Suprapubic skin (tissue), 4 donors: Measurements from ENCODE around the gene ETV3L.

Experiments used
- CTCF ChIP-seq, 2 donors: fragments of 200-600 bp in 1 of 2; fragments of 450-650 bp in 1 of 2; sonication (generic) in 1 of 2; IDR thresholded peaks; one replicate each; pipeline ENCODE4 v1.5.1; 2016 to 2019; ENCODE audit warnings: antibody characterized with exemption in 2 of 2, mild to moderate bottlenecking in 1 of 2, moderate library complexity in 1 of 2
- EP300 ChIP-seq: sonication (generic); formaldehyde crosslinking; IDR thresholded peaks from one replicate; pipeline ENCODE4 v1.6.1; 2017; ENCODE audit warnings: antibody characterized with exemption
- POLR2A ChIP-seq, 2 donors: fragments of 450-650 bp; IDR thresholded peaks; one replicate each; pipeline ENCODE4 v1.6.1; 2017; ENCODE audit warnings: antibody characterized with exemption in 2 of 2, mild to moderate bottlenecking in 2 of 2, moderate library complexity in 2 of 2
- POLR2AphosphoS5 ChIP-seq, 3 donors: sonication (generic); formaldehyde crosslinking; IDR thresholded peaks; one replicate each; pipeline ENCODE4 v1.6.1; 2017; ENCODE audit warnings: antibody characterized with exemption in 3 of 3

GRCh38 chr1:157136133-157136532, 36.5 kb upstream of the ETV3L start:
- TF ChIP-seq POLR2A (IDR thresholded peaks at IDR 0.05), result no peak
- no peak for TF ChIP-seq CTCF (IDR thresholded peaks at IDR 0.05)
- no peak for TF ChIP-seq POLR2AphosphoS5 (IDR thresholded peaks at IDR 0.05)
- TF ChIP-seq EP300, result no peak
